Lower leg skin (tissue), 3 donors: ENCODE data around the gene DNASE1L1.

Experiments used
- POLR2A ChIP-seq, 2 donors: fragments of 450-650 bp; IDR thresholded peaks; one replicate each; pipeline ENCODE4 v1.6.1; 2016 to 2017; ENCODE audit warnings: antibody characterized with exemption in 2 of 2, mild to moderate bottlenecking in 1 of 2, moderate library complexity in 1 of 2
- TF ChIP-seq, protein P1 (sequence below), 3 donors: fragments of 450-650 bp; IDR thresholded peaks; one replicate each; pipeline ENCODE4 v1.5.1; 2016; ENCODE audit warnings: antibody characterized with exemption in 3 of 3, mild to moderate bottlenecking in 3 of 3, moderate library complexity in 2 of 3

DNA sequence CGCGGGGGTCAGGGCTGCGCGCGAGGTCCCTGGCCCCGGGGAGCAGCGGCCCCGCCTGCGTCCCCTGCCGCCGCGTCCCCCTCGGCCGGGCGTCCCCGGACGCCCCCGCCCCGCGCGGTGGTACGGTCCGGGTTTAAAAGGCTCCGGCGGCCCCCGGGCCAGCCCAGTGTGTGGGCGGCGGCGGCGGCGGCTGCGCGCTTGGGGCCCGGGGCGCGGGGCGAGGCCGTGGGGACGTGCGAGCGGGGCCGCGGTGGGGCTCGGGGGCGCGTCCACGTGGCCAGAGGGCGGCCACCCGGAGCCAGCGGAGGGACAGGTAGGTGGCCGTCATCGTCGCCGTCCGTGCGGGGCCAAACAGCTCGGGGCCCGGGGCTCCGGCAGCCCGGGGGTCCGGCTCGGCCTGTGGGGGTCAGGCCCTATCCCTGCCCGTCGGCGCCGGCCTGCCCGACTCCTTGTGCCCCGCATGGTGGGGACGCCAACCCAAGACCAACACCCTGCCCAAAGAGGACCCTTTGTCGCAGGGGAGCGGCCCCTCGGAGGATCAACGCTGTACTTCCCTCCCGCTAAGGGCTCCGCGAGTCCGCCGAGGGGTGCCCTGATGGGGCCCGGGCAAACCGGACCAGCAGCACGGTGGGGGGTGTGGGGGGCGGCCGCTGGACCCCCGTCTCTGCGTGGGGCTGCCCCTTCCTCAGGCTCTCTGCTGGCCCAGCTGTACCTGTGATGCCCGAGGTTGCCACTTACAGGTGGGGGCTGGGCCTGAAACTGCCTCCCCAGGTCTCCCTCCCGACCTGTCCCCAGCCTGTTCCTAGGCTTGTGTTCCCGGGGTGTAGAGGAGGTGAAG, 49.3 kb upstream of the DNASE1L1 start, which contains the start of gene PLXNA3:
- TF ChIP-seq POLR2A (IDR thresholded peaks at IDR 0.05), result no peak
- TF ChIP-seq, protein P1, sequence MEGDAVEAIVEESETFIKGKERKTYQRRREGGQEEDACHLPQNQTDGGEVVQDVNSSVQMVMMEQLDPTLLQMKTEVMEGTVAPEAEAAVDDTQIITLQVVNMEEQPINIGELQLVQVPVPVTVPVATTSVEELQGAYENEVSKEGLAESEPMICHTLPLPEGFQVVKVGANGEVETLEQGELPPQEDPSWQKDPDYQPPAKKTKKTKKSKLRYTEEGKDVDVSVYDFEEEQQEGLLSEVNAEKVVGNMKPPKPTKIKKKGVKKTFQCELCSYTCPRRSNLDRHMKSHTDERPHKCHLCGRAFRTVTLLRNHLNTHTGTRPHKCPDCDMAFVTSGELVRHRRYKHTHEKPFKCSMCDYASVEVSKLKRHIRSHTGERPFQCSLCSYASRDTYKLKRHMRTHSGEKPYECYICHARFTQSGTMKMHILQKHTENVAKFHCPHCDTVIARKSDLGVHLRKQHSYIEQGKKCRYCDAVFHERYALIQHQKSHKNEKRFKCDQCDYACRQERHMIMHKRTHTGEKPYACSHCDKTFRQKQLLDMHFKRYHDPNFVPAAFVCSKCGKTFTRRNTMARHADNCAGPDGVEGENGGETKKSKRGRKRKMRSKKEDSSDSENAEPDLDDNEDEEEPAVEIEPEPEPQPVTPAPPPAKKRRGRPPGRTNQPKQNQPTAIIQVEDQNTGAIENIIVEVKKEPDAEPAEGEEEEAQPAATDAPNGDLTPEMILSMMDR (IDR thresholded peaks at IDR 0.05), result no peak
